Measurements from ENCODE around the gene TMEM270.

Gene TMEM270

GRCh38 chr7:73894733-73895551 lies 34.0 kb downstream of the TMEM270 start:
- TF ChIP-seq, protein P1, sequence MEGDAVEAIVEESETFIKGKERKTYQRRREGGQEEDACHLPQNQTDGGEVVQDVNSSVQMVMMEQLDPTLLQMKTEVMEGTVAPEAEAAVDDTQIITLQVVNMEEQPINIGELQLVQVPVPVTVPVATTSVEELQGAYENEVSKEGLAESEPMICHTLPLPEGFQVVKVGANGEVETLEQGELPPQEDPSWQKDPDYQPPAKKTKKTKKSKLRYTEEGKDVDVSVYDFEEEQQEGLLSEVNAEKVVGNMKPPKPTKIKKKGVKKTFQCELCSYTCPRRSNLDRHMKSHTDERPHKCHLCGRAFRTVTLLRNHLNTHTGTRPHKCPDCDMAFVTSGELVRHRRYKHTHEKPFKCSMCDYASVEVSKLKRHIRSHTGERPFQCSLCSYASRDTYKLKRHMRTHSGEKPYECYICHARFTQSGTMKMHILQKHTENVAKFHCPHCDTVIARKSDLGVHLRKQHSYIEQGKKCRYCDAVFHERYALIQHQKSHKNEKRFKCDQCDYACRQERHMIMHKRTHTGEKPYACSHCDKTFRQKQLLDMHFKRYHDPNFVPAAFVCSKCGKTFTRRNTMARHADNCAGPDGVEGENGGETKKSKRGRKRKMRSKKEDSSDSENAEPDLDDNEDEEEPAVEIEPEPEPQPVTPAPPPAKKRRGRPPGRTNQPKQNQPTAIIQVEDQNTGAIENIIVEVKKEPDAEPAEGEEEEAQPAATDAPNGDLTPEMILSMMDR (IDR thresholded peaks at IDR 0.05; ENCODE audit: low read depth, low read length, missing control alignments), result no peak
- no peak for DNase-seq (ENCODE audit: extremely low read depth, low read depth)
- no peak overlapping the region for H3K4me3 ChIP-seq (replicated peaks; ENCODE audit: low read depth, low read length)

GRCh38 chr7:73895626-73896025 lies 34.7 kb downstream of the TMEM270 start:
- no peak for DNase-seq (ENCODE audit: extremely low read depth, low read depth)
- TF ChIP-seq, protein P1 (IDR thresholded peaks at IDR 0.05; ENCODE audit: low read depth, low read length, missing control alignments), result no peak
- H3K4me3 ChIP-seq (replicated peaks; ENCODE audit: low read depth, low read length), result no peak overlapping the region

- H3K4me3 ChIP-seq (replicated peaks; ENCODE audit: low read depth, low read length), result no peak overlapping the region
- TF ChIP-seq, protein P1 (IDR thresholded peaks at IDR 0.05; ENCODE audit: low read depth, low read length, missing control alignments), result no peak
- DNase-seq (ENCODE audit: extremely low read depth, low read depth), result no peak
Observed at GRCh38 chr7:73896454-73896853, 35.5 kb downstream of the TMEM270 start.

DNA sequence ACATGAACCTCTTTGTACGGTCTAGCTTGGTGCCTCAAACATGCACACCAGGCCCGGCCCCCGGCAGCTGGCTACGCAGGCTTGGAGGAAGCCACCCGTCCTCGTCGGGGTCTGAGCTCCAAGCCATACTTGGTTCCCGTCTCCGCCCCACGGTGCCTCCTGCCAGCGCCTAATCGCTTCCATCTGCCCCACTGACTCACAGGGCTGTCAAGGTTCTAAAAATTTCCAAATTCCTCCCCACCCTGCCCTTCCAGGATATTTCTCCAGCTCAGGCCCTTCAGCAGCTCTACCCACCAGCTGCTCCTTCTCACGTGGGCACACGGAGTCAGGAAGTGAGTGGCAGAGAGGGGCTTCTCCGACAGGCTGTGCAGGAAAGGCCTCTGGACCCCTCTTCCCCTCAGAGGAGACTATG lies 38.8 kb downstream of the TMEM270 start:
- peak; percentile 91 for DNase-seq (ENCODE audit: extremely low read depth, low read depth)
- TF ChIP-seq, protein P1 (IDR thresholded peaks at IDR 0.05; ENCODE audit: low read depth, low read length, missing control alignments), result no peak

GRCh38 chr7:73900286-73900685 lies 39.3 kb downstream of the TMEM270 start:
- H3K4me3 ChIP-seq (replicated peaks; ENCODE audit: low read depth, low read length), result no peak overlapping the region
- TF ChIP-seq, protein P1 (IDR thresholded peaks at IDR 0.05; ENCODE audit: low read depth, low read length, missing control alignments), result no peak
- no peak for DNase-seq (ENCODE audit: extremely low read depth, low read depth)

More for the DNA sequence above, 38.8 kb downstream of the TMEM270 start:
- no peak overlapping the region for H3K4me3 ChIP-seq (replicated peaks; ENCODE audit: low read depth, low read length)

- TF ChIP-seq, protein P1 (IDR thresholded peaks at IDR 0.05; ENCODE audit: low read depth, low read length, missing control alignments), result no peak
- DNase-seq (ENCODE audit: extremely low read depth, low read depth), result no peak
- no peak overlapping the region for H3K4me3 ChIP-seq (replicated peaks; ENCODE audit: low read depth, low read length)
Observed at GRCh38 chr7:73901231-73901822, 40.4 kb downstream of the TMEM270 start.
